SU-DHL-6 (cell line): ENCODE results near the gene KNDC1.

Source experiments
- H2AFZ ChIP-seq: fragments of 200-600 bp; sonication (generic); 2 replicates; pipeline ENCODE4 v1.6.1; 2014; ENCODE audit warnings: low read depth, mild to moderate bottlenecking, moderate library complexity, mixed read lengths, antibody characterized with exemption, low read length; ENCODE audit not compliant: severe bottlenecking
- H3F3A ChIP-seq: fragments of 200-600 bp; shearing (Covaris generic); 2 replicates; pipeline ENCODE4 v1.6.0; 2016; ENCODE audit warnings: antibody characterized with exemption, mild to moderate bottlenecking; ENCODE audit not compliant: insufficient read depth
- H3K27ac ChIP-seq: fragments of 200-600 bp; sonication (generic); 2 replicates; pipeline ENCODE4 v1.5.1; 2016; ENCODE audit warnings: low read depth, mild to moderate bottlenecking, low read length, moderate library complexity, mixed read lengths
- H3K27me3 ChIP-seq: fragments of 200-600 bp; sonication (generic), shearing (Covaris generic); 2 replicates; pipeline ENCODE4 v1.6.0; 2014; ENCODE audit warnings: mild to moderate bottlenecking, low read length
- H3K36me3 ChIP-seq: fragments of 200-600 bp; sonication (generic); 2 replicates; pipeline ENCODE4 v1.6.1; 2014; ENCODE audit warnings: mild to moderate bottlenecking, low read length, mixed read lengths
- H3K4me2 ChIP-seq: fragments of 300-600, 200-600 bp; shearing (Covaris generic), sonication (generic); 2 replicates; pipeline ENCODE4 v1.6.0; 2014; ENCODE audit warnings: low read length, low read depth, mild to moderate bottlenecking; ENCODE audit not compliant: poor library complexity, severe bottlenecking
- H3K4me3 ChIP-seq: fragments of 200-600 bp; sonication (generic); 2 replicates; pipeline ENCODE4 v1.5.1; 2014; ENCODE audit warnings: antibody characterized with exemption, low read length, mild to moderate bottlenecking, mixed read lengths; ENCODE audit not compliant: insufficient read depth, poor library complexity, severe bottlenecking
- H3K79me2 ChIP-seq: fragments of 200-600 bp; sonication (generic); 2 replicates; pipeline ENCODE4 v1.6.1; 2014; ENCODE audit warnings: mild to moderate bottlenecking, low read length, moderate library complexity; ENCODE audit not compliant: insufficient read depth
- H3K9ac ChIP-seq: fragments of 200-600 bp; sonication (generic); 2 replicates; pipeline ENCODE4 v1.7.0; 2014; ENCODE audit warnings: mild to moderate bottlenecking, low read length
- H3K9me2 ChIP-seq: fragments of 200-600 bp; sonication (generic); replicated peaks from 2 replicates; pipeline ENCODE4 v1.6.1; 2014; ENCODE audit warnings: low read length; ENCODE audit not compliant: insufficient read depth
- H3K9me3 ChIP-seq: fragments of 200-600 bp; sonication (generic); 2 replicates; pipeline ENCODE4 v1.6.1; 2014; ENCODE audit warnings: low read length, mixed read lengths; ENCODE audit not compliant: insufficient read depth
- H4K20me1 ChIP-seq: fragments of 200-600 bp; sonication (generic); 2 replicates; pipeline ENCODE4 v1.6.1; 2014; ENCODE audit warnings: low read depth, mild to moderate bottlenecking, antibody characterized with exemption, low read length, moderate library complexity, mixed read lengths
- CTCF ChIP-seq: fragments of 200-600 bp; sonication (generic); IDR thresholded peaks from one replicate; pipeline ENCODE4 v1.5.1; 2017; ENCODE audit warnings: antibody characterized with exemption, mild to moderate bottlenecking, low read length, moderate library complexity; ENCODE audit not compliant: insufficient read depth, poor library complexity, severe bottlenecking
- EZH2phosphoT487 ChIP-seq: fragments of 200-600 bp; sonication (generic), shearing (Covaris generic); conservative IDR thresholded peaks from 2 replicates; pipeline ENCODE4 v1.6.1; 2018; ENCODE audit warnings: mild to moderate bottlenecking, antibody characterized with exemption, low read length, moderate library complexity, mixed read lengths

Gene KNDC1

DNA sequence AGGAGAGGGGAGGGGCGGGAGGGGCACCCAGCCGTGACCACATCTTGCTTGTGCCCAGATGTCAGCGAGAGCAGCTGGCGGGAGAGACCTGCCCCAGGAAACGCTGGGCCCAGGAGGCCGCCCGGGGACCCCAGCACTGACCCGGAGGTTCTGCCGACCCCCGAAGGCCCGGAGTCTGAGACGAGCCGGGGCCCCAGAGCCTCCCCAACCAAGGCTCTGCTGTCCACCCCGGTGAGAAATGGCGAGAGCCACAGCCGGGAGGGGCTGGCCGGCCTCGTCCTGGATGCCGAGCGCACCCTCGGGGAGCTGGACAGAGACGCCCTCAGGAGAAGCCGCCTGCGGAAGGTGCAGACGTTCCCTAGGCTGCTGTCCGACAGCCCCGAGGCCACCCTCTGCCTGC, 25.9 kb downstream of the KNDC1 start:
- no peaks in the 10 kb centered on the region for H3K9me2 ChIP-seq
- H3K79me2 ChIP-seq: no peaks in the 10 kb centered on the region
- H3K9me3 ChIP-seq: no peaks in the 10 kb centered on the region
- no peak overlapping the region for H3K4me3 ChIP-seq
- no peak for TF ChIP-seq CTCF
- TF ChIP-seq EZH2phosphoT487: no peak
- H3K9ac ChIP-seq: no peak overlapping the region
- no peaks in the 10 kb centered on the region for H4K20me1 ChIP-seq
- no peak overlapping the region for H3K27ac ChIP-seq
- H3K27me3 ChIP-seq: no peaks in the 10 kb centered on the region
- no peaks in the 10 kb centered on the region for H3F3A ChIP-seq
- H2AFZ ChIP-seq: no peak overlapping the region
- H3K4me2 ChIP-seq: no peak overlapping the region
- no peaks in the 10 kb centered on the region for H3K36me3 ChIP-seq

DNA sequence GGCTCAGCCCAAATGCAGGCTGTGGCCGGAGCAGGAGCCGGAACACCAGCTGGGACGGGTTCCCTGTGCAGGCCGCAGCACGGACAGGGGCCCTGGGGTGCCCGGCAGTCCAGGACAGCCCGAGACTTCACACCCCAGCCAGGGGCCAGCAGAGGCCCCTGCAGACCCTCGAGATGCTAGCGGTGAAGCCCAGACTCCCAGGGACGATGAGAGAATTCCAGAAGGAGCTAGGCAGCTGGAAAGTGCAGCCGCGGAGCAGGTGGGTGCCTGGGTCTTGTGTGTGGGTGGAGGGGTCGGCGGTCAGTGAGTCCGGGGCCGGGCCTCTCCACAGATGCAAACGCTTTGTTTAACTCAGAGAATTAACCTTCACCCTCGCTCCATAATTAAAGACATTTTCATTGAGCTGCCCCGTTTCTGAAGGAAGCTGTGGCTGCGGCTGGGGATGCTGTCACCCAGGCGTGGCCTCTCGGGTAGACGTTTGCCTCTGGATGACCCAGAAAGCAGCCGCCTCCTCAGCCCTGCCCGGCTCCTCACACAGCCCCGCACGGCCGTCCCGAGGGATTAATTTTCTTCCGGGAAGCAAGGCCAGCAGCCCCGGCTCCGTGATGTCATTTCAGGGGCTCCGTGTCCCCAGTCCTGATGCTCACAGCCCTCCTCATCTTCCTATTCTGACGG, 26.5 kb downstream of the KNDC1 start:
- Histone ChIP-seq H3K4me2 (no peak overlapping the region), H2AFZ (no peak overlapping the region), H3K79me2 (no peaks in the 10 kb centered on the region), H3K27ac (no peak overlapping the region), H3F3A (no peaks in the 10 kb centered on the region), H4K20me1 (no peaks in the 10 kb centered on the region), H3K9ac (no peak overlapping the region), H3K4me3 (no peak overlapping the region), H3K36me3 (no peaks in the 10 kb centered on the region), H3K9me3 (no peaks in the 10 kb centered on the region), H3K27me3 (no peaks in the 10 kb centered on the region), H3K9me2 (no peaks in the 10 kb centered on the region)
- no peak for TF ChIP-seq CTCF
- TF ChIP-seq EZH2phosphoT487: no peak

GRCh38 chr10:133187091-133187905, 27.3 kb downstream of the KNDC1 start:
- no peaks in the 10 kb centered on the region for H3K9me3 ChIP-seq
- H3K27me3 ChIP-seq: no peaks in the 10 kb centered on the region
- no peak for TF ChIP-seq CTCF
- no peak for TF ChIP-seq EZH2phosphoT487
- no peaks in the 10 kb centered on the region for H3K9me2 ChIP-seq
- no peak overlapping the region for H3K27ac ChIP-seq
- no peaks in the 10 kb centered on the region for H3K36me3 ChIP-seq
- H3K4me2 ChIP-seq: no peak overlapping the region
- H2AFZ ChIP-seq: no peak overlapping the region
- H3K79me2 ChIP-seq: no peaks in the 10 kb centered on the region
- H3F3A ChIP-seq: no peaks in the 10 kb centered on the region
- no peak overlapping the region for H3K9ac ChIP-seq
- H4K20me1 ChIP-seq: no peaks in the 10 kb centered on the region
- H3K4me3 ChIP-seq: no peak overlapping the region
